PC-9 (cell line): ENCODE measurements around the gene MESP2. TPM values are rescaled to one million over a fixed set of nuclear protein-coding genes. Genes with fewer than 3 reads are reported as not detected.

ENCODE experiments used
- BruUV-seq: library from RNA; stranded (reverse); fragments of 400-500 nt; replicated peaks from 2 replicates; lab custom pipeline; 2021; lab: Mats Ljungman, UMichigan
- CTCF ChIA-PET: fragments of 300-600 bp; sonication (Branson Sonifier 250); formaldehyde crosslinking; loops from one replicate; lab custom pipeline; 2022; ENCODE audit warnings: antibody characterized with exemption; lab: Charles Lee
- POLR2A ChIA-PET: fragments of 300-600 bp; sonication (Branson Sonifier 250); formaldehyde crosslinking; loops from one replicate; lab custom pipeline; 2022; ENCODE audit warnings: antibody characterized with exemption; ENCODE audit not compliant: unreplicated experiment; lab: Charles Lee
- DNase-seq, 2 experiments: peaks; one replicate each; pipeline versions ENCODE4 v3.0.0 to v3.0.0-alpha.2; 2015 to 2022; ENCODE audit warnings: mixed read lengths in 1 of 2
- H2AFZ ChIP-seq: fragments of 200-600 bp; sonication (generic); 2 replicates; pipeline ENCODE4 v1.8.1; 2017; ENCODE audit warnings: antibody characterized with exemption
- H3F3A ChIP-seq: fragments of 200-600 bp; sonication (generic); 2 replicates; pipeline ENCODE4 v1.8.1; 2017; ENCODE audit warnings: antibody characterized with exemption, mild to moderate bottlenecking, low read depth; ENCODE audit not compliant: insufficient read depth
- H3K27ac ChIP-seq: fragments of 200-600 bp; sonication (generic); 2 replicates; pipeline ENCODE4 v1.6.1; 2016; ENCODE audit warnings: mixed run types
- H3K27me3 ChIP-seq: fragments of 200-600 bp; sonication (generic); 2 replicates; pipeline ENCODE4 v1.6.1; 2016; ENCODE audit warnings: low read depth, mixed run types; ENCODE audit not compliant: insufficient read depth
- H3K36me3 ChIP-seq: fragments of 200-600 bp; sonication (generic); 2 replicates; pipeline ENCODE4 v1.6.1; 2016; ENCODE audit warnings: low read depth, mixed run types
- H3K4me1 ChIP-seq: fragments of 200-600 bp; sonication (generic); replicated peaks from 2 replicates; pipeline ENCODE4 v1.6.1; 2016; ENCODE audit warnings: mixed run types; ENCODE audit not compliant: insufficient read depth
- H3K4me2 ChIP-seq: fragments of 200-600 bp; sonication (generic); 2 replicates; pipeline ENCODE4 v1.6.1; 2017; ENCODE audit warnings: mixed run types
- H3K4me3 ChIP-seq: fragments of 200-600 bp; sonication (generic); 2 replicates; pipeline ENCODE4 v1.6.1; 2016; ENCODE audit warnings: mixed run types
- H3K79me2 ChIP-seq: fragments of 200-600 bp; sonication (generic); 2 replicates; pipeline ENCODE4 v1.6.1; 2017; ENCODE audit warnings: low read depth, mixed run types
- H3K9me2 ChIP-seq: fragments of 200-600 bp; sonication (generic); 2 replicates; pipeline ENCODE4 v1.8.1; 2017; ENCODE audit warnings: mild to moderate bottlenecking; ENCODE audit not compliant: insufficient read depth
- H3K9me3 ChIP-seq: fragments of 200-600 bp; sonication (generic); 2 replicates; pipeline ENCODE4 v1.8.1; 2016; ENCODE audit warnings: low read depth; ENCODE audit not compliant: insufficient read depth
- H4K20me1 ChIP-seq: fragments of 200-600 bp; sonication (generic); 2 replicates; pipeline ENCODE4 v1.8.1; 2017; ENCODE audit not compliant: insufficient read depth
- CTCF ChIP-seq: fragments of 200-600 bp; sonication (generic); conservative IDR thresholded peaks from 2 replicates; pipeline ENCODE4 v1.6.1; 2017; ENCODE audit warnings: mixed run types, antibody characterized with exemption, mild to moderate bottlenecking, moderate library complexity
- EZH2 ChIP-seq: fragments of 200-600 bp; sonication (generic); IDR thresholded peaks from 2 replicates; pipeline ENCODE4 v1.8.0; 2017; ENCODE audit warnings: antibody characterized with exemption, low read depth
- intact Hi-C: fragments of 100-400 bp; cut with micrococcal nuclease; formaldehyde crosslinking; loops from one replicate; pipeline ENCODE4 v1.10.0; 2022; ENCODE audit not compliant: unreplicated experiment
- total RNA-seq: library from RNA; stranded (reverse); gene quantifications from 2 replicates; pipeline ENCODE4 v1.2.3, GENCODE V29; 2021

The MESP2 gene
- total RNA-seq, 1 experiment from 2014 or later, result 1.3 TPM

GRCh38 chr15:89783861-89784685 lies 7.9 kb downstream of the MESP2 start:
- Histone ChIP-seq H3K9me2 (no peaks in the 10 kb centered on the region), H3K79me2 (no peaks in the 10 kb centered on the region), H4K20me1 (no peaks in the 10 kb centered on the region), H3K36me3 (peaks cover 19% of the 10 kb centered on the region), H2AFZ (no peak overlapping the region), H3K4me3 (no peak overlapping the region), H3F3A (peaks cover 90% of the 10 kb centered on the region), H3K4me1 (peaks cover 71% of the 10 kb centered on the region), H3K27me3 (no peaks in the 10 kb centered on the region), H3K4me2 (peak overlapping the region; percentile 51; the same call in 1 of the 2 replicates), H3K27ac (peak overlapping the region; percentile 96), H3K9me3 (no peaks in the 10 kb centered on the region)
- POLR2A ChIA-PET, result interaction anchor here (0.6 to 0.7 kb wide), 2 partner anchors 16 to 103 kb away, joined by 3 to 6 read pairs; no protein-coding TSS in a partner anchor
- TF ChIP-seq EZH2, result no peak
- TF ChIP-seq CTCF, result no peak
- CTCF ChIA-PET, result interaction anchor here (1.0 to 1.7 kb wide), 3 partner anchors 23 to 30 kb away, joined by 5 to 6 read pairs (median 6); partner anchors contain the start of gene ANPEP
- BruUV-seq, result no TSS peak
- intact Hi-C loops, result loop anchor here (2.0 kb wide), 1 partner anchor 37 kb away; no protein-coding TSS in a partner anchor
- no peak for DNase-seq

GRCh38 chr15:89784686-89784960 lies 8.5 kb downstream of the MESP2 start:
- Histone ChIP-seq H3K36me3 (peaks cover 19% of the 10 kb centered on the region), H3F3A (peaks cover 90% of the 10 kb centered on the region), H3K4me3 (no peak overlapping the region), H3K9me2 (no peaks in the 10 kb centered on the region), H3K9me3 (no peaks in the 10 kb centered on the region), H3K27ac (peak overlapping the region; percentile 96), H3K4me1 (peaks cover 71% of the 10 kb centered on the region), H3K27me3 (no peaks in the 10 kb centered on the region), H2AFZ (no peak overlapping the region), H3K79me2 (no peaks in the 10 kb centered on the region), H3K4me2 (peak overlapping the region; percentile 51), H4K20me1 (no peaks in the 10 kb centered on the region)
- no peak for DNase-seq
- CTCF ChIA-PET, result interaction anchor here (0.8 to 1.6 kb wide), 2 partner anchors 24 to 90 kb away, joined by 3 to 6 read pairs; no protein-coding TSS in a partner anchor
- TF ChIP-seq EZH2, result no peak
- no peak for TF ChIP-seq CTCF
- POLR2A ChIA-PET, result no interaction called here
- no TSS peak for BruUV-seq
- intact Hi-C loops, result loop anchor here (2.0 kb wide), 1 partner anchor 36 kb away; no protein-coding TSS in a partner anchor

- Histone ChIP-seq H3K27ac (peak overlapping the region; percentile 96), H4K20me1 (no peaks in the 10 kb centered on the region), H3K9me2 (no peaks in the 10 kb centered on the region), H3K4me3 (no peak overlapping the region), H3K4me1 (peaks cover 67% of the 10 kb centered on the region), H3K27me3 (no peaks in the 10 kb centered on the region), H3F3A (peaks cover 84% of the 10 kb centered on the region), H3K36me3 (peaks cover 21% of the 10 kb centered on the region), H3K9me3 (no peaks in the 10 kb centered on the region), H3K4me2 (peak overlapping the region; percentile 51), H2AFZ (no peak overlapping the region), H3K79me2 (no peaks in the 10 kb centered on the region)
- POLR2A ChIA-PET, result no interaction called here
- intact Hi-C loops, result loop anchor here (1.0 to 2.0 kb wide), 2 partner anchors 36 to 51 kb away; no protein-coding TSS in a partner anchor
- TF ChIP-seq EZH2 (no peak), CTCF (no peak)
- BruUV-seq, result TSS peak; percentile 24
- CTCF ChIA-PET, result interaction anchor here (0.5 to 1.6 kb wide), 3 partner anchors 24 to 90 kb away, joined by 3 to 6 read pairs (median 3); no protein-coding TSS in a partner anchor
- peak; percentile 71 to 76 for DNase-seq
Measured at GRCh38 chr15:89785064-89785773, 9.1 kb downstream of the MESP2 start.
